Activated T-helper 1 cell treated with Interleukin-2 at 50 U/mL for 16 hours (primary cell): ENCODE results near the gene GNMT.
"Not testable (repeated sequence)": the region's sequence is repeated elsewhere in the genome, so short reads cannot be mapped to it uniquely, and the experiment has no call there.

Experiments
- DNase-seq: peaks from one replicate; pipeline ENCODE4 v3.0.0-alpha.2; 2020; ENCODE audit warnings: low read depth

Gene GNMT

DNA sequence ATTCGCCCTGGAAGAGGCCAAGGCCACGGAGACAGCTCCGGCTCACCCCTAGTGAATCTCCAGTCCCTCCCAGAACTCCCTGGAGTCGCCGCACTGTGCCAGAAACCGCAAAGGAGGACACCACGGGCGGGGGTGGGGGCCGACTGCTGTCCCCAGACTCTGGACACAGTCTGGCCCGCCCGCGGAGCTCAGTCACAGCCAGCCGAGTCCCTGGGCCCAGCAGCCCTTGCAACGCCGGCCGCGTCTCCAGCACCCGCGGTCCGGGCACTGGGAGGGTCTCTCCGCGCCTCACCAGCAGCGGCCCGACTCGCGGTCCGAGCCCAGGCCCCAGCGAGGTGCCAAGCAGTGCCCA is 17.9 kb downstream of the GNMT start:
- DNase-seq = no peak

DNA sequence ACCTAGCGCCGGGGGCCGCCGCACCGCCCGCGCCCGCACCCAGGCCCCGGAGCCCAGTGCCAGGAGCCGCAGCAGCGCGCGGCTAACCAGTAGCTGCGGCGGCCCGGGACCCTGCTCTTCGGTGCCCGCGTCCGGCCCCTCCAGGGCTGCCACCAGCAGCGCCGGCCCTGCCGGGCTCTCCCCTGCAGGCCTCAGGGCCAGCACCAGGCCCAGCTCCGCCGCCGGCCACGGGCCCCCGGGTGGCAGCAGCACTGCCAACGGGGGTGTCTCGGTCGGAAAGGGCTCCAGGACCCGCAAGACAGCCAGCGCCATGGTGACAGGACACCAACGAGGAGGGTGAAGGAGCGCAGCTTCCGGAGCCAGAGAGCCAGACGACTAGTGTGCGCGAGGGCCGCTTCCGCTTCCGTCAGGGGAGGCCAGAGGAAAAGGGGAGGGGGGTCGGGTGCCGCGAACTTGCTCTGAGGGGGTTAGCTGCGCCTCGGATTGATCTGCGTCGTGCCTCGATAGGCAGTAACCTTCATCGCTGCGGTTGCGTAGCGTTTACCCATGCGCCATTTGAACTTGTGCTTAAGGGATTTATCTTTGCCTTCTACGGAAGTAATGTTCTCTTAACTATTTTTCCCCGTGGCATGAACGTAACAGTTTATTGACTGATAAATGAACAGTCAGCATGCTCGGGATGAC is 18.4 kb downstream of the GNMT start, which contains the start of gene PEX6:
Gene PEX6 (minus strand): TSS at position 343 of the 684 bp plus-strand sequence. CDS start 31 bp downstream, at position 312.
- peak; percentile 91 for DNase-seq

DNA sequence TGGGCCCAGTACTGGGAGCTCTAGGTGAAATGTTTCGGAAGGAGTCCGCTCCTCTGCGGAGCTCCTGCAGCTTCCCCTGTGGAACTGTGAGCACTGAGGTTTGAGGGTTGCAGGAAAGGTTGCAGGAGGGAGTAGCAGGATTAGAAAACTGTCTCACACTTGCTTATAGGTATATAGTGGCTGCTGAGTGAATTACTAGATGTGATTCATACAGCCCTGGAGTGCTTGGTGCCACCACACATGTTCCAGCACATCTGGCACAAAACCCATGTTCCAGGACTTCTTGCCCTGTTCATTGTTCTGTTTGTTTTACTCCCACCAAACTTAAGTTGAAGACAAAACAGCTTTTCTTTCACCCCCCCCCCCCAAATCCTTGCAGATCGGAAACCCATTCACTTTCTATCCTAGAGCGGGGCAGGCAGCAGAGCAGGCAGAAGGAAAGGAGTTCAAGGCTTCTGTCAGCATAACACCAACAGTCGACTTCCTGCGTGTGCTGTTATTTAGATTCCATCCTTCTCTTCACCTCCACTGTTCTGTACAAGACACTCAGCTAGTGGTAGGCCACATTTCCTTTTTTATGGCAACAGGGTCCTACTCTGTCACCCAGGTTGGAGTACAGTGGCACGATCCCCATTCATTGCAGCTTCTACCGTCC is 19.1 kb downstream of the GNMT start:
- DNase-seq = no peak

DNA sequence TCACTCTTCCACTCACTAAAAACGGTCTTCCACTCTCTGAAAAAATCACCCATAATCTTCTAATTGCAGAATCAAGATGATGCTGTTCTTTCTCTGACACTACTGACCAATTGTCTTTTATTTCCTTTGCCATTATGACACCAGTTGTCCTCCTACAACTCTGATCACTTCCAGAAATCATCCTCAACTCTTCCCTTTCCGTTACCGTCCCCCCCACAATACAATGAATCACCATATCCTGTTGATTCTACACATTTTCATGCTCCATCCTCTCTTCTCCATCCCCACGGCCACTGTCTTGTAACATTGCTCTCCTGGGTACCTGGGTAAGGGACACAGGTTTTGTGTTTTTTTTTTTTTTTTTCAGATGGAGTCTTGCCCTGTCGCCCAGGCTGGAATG is 21.3 kb downstream of the GNMT start:
- no peak for DNase-seq

DNA sequence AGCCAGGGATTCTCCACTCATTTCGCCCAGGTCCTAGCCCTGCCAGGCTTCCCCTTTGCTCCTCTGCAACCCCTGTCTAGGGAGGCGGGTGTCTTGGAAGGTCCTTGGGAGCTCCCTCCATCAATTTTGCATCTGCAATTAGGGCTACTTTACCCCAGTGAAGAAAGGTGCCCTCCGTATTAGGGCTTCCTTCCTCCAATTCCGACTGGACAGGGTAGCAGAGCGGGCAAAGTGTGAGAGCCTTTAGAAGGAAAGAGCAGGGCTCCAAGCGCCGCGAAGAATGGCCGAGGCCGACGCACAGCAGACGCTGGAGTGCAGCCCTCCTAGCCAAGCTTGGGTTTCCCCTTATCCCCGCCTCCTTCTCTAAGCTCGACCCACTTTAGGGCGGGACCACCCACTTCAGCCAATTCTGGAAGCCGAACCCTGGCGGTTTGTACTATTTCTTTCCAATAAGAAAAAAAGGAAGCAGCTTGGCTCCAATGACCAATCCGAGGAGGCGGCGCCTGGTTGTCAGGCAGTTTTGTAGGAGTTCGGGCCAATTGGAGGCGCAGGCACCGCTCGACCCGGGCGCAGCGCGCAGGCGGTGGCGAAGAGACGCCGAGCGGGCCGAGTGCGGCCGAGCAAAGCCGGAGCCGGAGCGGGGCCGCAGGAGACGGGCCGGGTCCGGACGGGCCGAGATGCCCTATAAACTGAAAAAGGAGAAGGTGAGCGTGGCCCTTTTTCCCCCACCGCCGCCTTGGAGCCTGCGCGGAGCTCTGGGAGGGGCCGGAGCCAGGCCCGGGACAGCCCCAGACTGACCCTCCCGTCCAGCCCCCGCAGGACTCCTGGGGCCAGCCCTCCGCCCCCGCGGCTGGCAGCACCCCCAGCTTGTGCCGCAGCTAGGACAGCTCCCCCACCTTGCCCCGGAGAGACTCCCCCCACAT is 23.7 kb downstream of the GNMT start, which contains the start of gene PPP2R5D:
Gene PPP2R5D (plus strand): TSS at position 570 of the 923 bp plus-strand sequence. CDS start 108 bp downstream, at position 678.
- DNase-seq = peak; percentile 93

DNA sequence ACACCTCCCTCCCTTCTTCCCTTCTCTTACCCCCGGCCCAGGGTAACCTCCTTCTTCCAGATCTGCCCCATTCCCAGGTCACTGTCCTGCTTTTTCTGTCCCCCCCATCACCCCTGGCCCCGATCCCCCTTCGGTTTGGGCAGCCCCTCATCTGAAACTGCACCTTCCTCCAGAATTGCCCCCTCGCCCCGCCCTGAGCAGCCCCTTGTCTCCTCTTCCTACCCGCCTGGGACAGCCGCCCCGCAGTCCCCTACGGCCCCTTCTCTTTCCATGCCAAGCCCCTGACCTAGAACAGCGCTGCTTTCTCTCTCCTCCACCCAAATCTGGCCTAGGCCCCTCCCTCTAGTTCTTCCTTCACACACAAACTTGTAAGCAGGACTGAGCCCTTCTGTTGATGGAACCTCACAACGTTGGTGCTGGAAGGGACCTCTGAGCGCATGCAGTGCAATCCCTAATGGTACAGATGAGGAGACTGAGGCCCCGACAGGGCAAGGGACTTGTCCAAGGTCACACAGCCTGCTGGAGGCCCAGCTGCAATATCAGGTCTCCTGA is 24.4 kb downstream of the GNMT start:
- no peak for DNase-seq

DNA sequence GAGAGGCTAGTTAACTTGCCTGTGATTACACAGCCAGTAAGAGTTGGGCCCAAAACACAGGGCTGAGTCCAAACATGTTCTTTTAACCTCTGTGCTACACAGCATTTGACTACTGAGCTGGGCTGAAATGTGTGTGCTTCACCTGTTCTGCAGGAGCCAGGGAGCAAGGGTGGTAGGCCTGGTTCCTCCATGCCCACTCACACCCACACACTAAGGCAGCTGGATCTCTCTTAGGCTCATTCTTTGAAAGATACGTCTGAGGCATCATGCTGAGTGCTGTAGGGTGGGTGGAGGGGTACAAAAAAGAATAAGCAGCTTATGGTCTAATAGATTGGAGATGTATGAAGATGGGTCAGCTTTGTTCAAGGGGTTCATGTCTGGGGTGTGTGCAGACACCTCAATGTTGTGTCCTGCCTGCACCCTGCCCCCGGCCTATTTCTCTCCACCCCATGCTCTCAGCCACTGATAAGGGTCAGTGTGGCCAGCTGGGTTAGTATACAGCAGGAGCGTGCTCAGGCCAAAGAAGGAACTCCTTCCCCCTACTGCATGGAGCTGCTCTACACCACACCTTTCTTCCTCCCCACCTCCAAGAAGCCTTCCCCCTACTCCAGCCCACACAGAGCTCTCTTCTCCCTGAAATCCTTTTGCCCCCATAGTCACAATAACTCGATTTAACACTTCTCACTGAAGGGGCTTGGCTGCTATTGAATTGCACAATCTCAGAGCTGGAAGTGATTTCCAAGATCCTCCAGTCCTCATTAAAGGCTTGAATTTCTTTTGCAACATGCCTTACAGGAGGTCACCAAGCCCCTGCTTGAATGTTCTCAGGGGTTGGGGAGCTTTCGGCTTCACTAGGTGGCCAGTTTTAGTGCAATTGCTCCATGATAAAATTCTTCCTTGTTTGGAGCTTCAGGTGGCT is 27.2 kb downstream of the GNMT start:
- no peak for DNase-seq

DNA sequence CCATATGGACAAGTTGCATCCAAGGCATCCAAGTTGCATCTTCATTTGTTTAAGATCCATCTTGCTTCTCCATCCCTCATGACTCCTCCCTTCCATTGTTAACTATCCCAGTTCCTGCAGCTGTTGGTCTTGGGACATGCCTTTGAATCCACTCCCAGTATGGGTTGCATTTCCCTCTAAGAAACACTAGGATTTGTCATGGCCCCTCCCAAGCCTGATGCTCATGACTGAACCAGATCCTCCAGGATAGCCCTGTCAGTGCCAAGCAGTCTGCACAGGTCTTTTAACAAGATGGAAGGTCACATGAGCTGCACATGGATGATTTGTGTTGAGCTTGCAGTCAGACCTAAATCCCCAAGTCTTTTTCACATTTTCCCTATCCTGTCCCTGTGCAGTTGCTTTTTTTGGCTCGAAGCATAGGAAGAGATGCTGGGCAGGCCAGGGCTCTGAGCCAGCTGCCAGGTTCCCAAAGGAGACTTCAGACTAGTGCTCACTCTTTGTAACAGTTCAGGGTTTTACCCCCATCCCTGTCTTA is 28.0 kb downstream of the GNMT start:
- no peak for DNase-seq

DNA sequence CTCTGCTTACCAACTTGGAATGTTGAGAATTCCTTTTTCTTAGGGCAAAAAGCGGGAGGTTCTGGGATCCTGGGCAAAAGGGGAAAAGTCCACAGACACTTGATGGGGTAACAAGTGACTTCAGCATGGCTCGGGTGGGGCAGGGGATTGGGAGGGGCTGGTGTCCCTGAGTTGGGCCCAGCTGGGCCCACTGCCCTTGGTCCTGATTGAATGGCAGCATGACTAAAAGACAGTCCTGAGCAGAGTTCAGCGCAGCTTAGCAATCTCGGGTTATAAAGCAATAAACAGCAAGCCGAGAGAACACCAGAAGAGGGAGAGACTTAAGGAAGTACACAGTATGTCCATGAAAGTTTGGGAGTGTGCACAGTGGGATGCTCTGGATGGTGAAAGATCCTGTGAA is 29.4 kb downstream of the GNMT start:
- no peak for DNase-seq

DNA sequence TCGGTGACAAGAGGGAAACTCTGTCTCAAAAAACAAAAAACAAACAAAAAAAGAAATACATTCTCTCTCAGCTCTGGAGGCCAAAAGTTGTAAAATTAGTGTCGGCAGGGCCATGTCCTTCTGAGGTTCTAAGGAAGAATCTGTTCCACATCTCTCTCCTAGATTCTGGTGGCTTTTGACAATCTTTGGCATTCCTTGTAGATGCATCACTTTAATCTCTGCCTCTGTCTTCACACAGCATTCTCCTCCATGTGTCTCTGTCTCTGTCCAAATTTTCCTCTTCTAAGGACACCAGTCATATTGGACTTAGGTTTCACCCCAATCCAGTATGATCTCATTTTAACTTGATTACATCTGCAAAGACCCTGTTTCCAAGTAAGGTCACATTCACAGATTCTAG is 32.9 kb downstream of the GNMT start:
- DNase-seq = no peak

DNA sequence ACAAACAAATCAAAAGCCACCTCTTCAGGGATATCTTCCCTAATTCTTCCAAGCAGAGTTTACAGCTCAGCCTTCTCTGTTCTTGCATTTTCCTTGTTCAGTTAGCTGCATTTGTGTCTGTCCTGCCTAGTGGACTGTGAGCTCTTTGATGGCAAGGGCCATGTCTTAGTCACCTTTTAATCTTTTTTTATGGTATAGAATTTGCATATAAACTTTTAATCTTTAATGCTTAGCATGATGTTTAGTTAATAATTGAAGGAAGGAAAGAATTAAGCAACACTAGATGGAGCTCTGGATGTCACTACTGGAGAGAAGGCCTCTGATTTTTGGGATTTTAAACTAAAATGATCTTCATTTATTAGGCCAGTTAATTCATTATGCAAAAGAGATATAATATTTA is 36.0 kb downstream of the GNMT start:
- DNase-seq = no peak

DNA sequence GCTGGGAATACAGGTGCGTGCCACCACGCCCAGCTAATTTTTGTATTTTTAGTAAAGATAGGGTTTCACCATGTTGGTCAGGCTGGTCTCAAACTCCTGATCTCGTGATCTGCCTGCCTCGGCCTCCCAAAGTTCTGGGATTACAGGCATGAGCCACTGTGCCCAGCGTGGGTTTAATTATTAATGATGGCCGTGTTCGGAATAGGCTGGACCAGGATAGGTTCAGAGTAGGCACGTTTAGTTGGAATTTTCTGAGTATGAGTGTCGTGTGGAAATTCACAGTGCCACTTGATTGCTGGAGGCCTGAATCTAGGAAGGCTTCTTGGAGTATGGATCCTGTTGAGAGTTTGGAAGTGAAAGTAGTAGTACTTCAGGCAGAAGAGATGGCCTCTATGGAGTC is 37.7 kb downstream of the GNMT start:
- DNase-seq = not testable (repeated sequence)

DNA sequence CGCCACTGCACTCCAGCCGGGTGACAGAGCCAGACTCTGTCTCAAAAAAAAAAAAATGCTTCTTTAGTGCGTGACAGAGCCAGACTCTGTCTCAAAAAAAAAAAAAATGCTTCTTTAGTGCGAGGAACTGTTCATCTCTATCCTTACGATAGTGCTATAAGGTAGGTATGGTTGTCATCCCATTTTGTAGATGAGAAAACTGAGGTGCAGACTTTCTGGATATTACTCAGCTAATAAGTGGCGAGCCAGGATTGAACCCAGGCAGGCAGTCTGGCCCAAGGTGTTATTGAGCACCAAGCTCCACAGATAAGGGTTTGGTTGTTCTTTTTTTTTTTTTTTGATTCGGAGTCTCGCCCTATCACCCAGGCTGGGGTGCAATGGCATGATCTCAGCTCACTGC is 41.3 kb downstream of the GNMT start:
- DNase-seq = no peak

DNA sequence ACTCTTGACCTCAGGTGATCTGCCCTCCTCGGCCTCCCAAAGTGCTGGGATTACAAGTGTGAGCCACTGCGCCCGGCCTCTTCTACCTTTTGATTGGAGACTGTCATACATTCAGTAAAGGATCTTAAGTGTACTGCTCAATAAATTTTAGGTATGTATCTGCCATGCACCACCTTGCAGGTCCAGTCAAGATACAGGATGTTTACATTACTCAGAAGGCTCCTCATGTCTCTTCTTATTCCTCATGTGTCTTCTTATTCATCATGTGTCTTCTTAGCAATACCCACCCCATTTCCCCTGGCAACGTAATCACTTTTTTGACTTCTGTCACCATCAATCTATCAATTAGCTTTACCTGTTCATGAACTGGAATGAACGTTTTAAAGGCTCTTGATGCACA is 45.3 kb downstream of the GNMT start:
- DNase-seq = no peak

DNA sequence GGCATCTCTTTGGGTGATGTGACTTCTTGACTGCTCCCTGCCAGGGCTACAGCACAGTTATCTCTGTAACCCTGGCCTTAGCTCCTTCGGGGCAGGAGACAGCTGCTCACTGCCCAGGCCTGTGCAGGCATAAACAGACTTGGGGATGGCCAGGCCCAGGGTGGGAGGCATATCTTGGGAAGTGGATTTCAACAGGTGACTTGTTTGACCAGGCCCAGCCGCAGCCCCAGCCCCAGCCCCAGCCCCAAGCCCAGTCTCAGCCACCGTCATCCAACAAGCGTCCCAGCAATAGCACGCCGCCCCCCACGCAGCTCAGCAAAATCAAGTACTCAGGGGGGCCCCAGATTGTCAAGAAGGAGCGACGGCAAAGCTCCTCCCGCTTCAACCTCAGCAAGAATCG is 45.7 kb downstream of the GNMT start:
- DNase-seq = no peak

DNA sequence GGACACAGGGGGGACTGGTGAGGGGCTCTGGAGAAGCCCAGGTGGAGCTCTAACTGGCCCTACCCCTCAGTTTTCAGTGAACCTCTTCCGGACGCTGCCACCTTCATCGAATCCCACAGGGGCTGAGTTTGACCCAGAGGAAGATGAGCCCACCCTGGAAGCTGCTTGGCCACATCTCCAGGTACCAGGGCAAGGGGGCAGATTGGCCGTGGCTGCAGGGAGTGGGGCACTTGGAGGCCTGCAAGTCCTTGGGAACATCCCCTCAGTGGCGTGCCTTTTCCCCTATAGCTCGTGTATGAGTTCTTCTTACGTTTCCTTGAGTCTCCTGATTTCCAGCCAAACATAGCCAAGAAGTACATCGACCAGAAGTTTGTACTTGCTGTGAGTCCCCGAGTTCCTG is 46.6 kb downstream of the GNMT start:
- no peak for DNase-seq

DNA sequence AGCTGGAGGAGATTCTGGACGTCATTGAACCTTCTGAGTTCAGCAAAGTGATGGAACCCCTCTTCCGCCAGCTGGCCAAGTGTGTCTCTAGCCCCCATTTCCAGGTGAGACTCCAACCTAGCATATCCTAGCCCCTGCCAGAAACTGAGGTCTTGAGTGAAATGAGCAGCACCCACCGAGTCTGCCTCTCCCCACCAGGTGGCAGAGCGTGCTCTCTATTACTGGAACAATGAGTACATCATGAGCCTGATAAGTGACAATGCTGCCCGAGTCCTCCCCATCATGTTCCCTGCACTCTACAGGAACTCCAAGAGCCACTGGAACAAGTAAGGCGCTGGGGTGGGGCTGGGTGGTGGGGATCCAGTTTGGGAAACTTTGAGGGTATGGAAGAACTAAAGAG is 48.6 kb downstream of the GNMT start:
- DNase-seq = no peak

DNA sequence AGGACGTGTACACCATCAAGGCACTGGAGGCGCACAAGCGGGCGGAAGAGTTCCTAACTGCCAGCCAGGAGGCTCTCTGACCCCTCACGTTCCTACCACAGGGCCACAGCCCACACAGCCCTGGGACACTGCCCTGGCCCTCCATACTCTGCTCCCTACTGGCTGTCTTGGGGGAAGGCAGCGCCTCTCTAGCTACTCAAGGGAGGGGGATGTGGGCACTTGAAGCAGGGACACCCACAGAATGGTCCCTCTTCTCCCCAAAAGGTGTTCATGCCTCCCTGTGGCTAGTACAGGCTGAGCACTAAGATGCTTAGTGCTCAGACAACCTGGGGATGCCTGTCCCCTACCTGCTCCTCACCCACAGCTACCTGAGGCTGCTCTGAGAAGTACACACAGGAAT is 50.7 kb downstream of the GNMT start:
- DNase-seq = no peak

DNA sequence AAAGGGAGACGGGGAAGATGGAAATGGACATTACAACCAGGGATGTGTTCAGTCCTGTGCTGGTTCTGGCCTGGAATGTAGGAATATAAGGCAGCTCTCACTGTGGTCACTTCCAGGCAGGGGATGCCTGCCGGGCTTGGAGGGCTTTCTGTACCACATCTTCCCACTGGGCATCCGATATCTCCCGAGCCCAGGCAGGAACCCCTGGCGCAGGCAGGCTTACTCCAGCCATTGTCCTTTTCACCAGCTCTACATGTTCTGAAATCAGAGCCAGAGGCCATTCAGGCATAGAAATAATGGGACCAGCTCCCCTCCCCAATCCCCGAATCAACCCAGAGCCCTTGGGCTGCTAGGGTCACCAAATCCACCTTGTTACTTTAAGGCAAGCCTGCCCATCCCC is 51.8 kb downstream of the GNMT start:
- DNase-seq = no peak

DNA sequence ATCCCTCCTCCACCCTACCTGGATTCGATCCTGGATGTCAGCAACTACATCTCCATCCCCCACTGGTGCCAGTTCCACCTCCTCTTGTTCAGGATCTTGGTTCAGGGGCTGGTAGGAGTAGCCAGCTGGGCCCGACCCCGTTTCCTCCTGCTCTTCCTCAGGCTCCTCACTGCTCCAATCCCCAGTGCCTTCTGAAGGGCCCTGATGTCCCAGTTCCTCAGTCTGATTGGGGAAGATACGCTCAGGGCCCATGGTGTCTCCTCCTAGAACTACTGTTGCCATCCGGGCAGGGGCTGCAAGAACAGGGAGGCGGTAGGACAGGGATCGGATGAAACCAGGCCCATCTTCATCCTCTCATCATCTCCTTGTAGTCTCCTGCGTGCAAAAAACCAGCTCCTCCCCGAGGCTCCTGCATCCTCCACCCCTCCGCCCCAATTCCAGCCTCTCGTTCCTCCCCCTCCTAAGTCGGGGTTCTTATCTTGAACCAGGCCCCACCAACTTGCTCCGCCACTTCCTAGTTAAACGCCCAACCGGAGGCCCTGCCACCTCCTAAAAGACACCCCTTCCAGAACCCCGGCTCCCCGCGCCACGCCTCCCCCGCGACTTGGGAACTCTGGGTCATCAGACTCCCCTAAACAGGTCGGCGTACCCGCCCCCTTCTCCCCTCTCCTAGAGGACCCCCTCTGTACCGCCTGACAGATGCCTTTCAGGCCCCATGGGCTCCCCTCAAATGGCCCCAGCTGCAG is 52.7 kb downstream of the GNMT start:
- no peak for DNase-seq
